Heart left ventricle (tissue), 13 donors: ENCODE measurements around the gene ZNF785.

Experiments
- POLR2A ChIP-seq, 2 donors: fragments of 450-650 bp; IDR thresholded peaks; one replicate each; pipeline ENCODE4 v1.6.1; 2017; ENCODE audit warnings: antibody characterized with exemption in 2 of 2, mild to moderate bottlenecking in 2 of 2, moderate library complexity in 2 of 2
- TF ChIP-seq, protein P1 (sequence below), 12 donors: fragments of 200-600 bp; sonication (generic) in 4 of 12; IDR thresholded peaks; one replicate each; pipeline versions ENCODE4 v1.5.0 to v1.8.0; 2018 to 2022; ENCODE audit warnings: antibody characterized with exemption in 12 of 12, mild to moderate bottlenecking in 5 of 12
- donor health status: ischemic (EF 13 %, LVEDD 7.1; RV severe dilation, severe dysfunction).
- donor health status: DM: no; HTN: yes; CAD: no.
- donor health status: DM: no; HTN: no; CAD: no.
- donor health status: ischemic (EF 25% LVEDD 6.9; RV normal size, moderate dysfunction).
- donor health status: ischemic (EF 25% LVEDD 5.7; RV mildly dilated, moderate dysfunction).
- donor health status: ischemic (EF 35%, LVEDD 5.7; RV mildly dilated, moderate dysfunction).
- donor health status: nonischemic (EF 11% LVEDD 7.7; RV severe dilation, severe dysfunction).
- donor health status: DM: yes; HTN: yes; CAD: no.
- donor health status: PGD.
- donor health status: ischemic (EF 29% LVEDD 5.4; RV normal size, mild dysfunction).
- donor health status: nonischemic (EF 23%, LVEDD 6.1; RV moderate dilation, normal function).

DNA sequence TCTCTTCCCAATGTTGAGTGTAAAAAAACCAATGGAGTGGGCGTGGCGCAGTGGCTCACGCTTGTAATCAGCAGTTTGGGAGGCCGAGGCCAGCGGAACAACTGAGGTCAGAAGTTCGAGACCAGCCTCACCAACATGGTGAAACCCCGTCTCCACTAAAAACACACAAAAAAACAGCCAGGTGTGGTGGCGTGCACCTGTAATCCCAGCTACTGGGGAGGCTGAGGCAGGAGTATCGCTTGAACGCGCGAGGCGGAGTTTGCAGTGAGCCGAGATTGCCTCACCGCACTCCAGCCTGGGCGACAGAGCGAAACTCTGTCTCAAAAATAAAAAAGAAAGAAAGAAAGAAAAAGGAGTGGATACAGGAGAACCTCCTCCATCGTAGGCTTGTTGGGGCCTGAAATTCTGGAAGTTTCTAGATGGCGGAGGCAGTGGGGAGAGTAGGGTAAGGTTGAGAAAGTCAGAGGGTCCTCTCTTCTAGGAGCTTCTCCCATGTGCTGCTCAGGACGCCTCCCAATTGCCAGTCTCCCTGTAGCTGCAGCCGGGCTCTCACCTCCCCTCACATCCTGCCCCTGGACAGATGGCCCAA, 26.6 kb downstream of the ZNF785 start:
- no peak for TF ChIP-seq POLR2A (IDR thresholded peaks at IDR 0.05)
- TF ChIP-seq, protein P1, sequence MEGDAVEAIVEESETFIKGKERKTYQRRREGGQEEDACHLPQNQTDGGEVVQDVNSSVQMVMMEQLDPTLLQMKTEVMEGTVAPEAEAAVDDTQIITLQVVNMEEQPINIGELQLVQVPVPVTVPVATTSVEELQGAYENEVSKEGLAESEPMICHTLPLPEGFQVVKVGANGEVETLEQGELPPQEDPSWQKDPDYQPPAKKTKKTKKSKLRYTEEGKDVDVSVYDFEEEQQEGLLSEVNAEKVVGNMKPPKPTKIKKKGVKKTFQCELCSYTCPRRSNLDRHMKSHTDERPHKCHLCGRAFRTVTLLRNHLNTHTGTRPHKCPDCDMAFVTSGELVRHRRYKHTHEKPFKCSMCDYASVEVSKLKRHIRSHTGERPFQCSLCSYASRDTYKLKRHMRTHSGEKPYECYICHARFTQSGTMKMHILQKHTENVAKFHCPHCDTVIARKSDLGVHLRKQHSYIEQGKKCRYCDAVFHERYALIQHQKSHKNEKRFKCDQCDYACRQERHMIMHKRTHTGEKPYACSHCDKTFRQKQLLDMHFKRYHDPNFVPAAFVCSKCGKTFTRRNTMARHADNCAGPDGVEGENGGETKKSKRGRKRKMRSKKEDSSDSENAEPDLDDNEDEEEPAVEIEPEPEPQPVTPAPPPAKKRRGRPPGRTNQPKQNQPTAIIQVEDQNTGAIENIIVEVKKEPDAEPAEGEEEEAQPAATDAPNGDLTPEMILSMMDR (IDR thresholded peaks at IDR 0.05) = no peak
